Endothelial cell of umbilical vein (primary cell): ENCODE results near the gene KIF20B. TPM values are rescaled to one million over a fixed set of nuclear protein-coding genes. Genes with fewer than 3 reads are reported as not detected.
A peak's percentile ranks its signal among the peaks of the same experiment; 100 is the strongest.

Experiments used
- BruUV-seq: library from RNA; stranded (reverse); fragments of 400-500 nt; replicated peaks from 2 replicates; lab custom pipeline; 2021; lab: Mats Ljungman, UMichigan
- CTCF ChIA-PET: fragments of 300-600, 350-600 bp; sonication (Branson Sonifier 250); formaldehyde crosslinking; loops from one replicate; lab custom pipeline; 2021; ENCODE audit warnings: antibody characterized with exemption, inconsistent platforms; lab: Charles Lee
- POLR2A ChIA-PET: fragments of 300-600, 350-600 bp; sonication (Branson Sonifier 250); formaldehyde crosslinking; loops from one replicate; lab custom pipeline; 2021; ENCODE audit warnings: antibody characterized with exemption, inconsistent platforms; lab: Charles Lee
- DNase-seq: peaks from one replicate; pipeline ENCODE4 v3.0.0-alpha.2; 2011; ENCODE audit warnings: low read depth, low spot score
- FAIRE-seq: peaks from 2 replicates; lab custom pipeline; 2011; peaks lifted over from hg19 to GRCh38; lab: Jason Lieb, UNC
- H2AFZ ChIP-seq: 2 replicates; pipeline ENCODE4 v1.6.0; 2012; ENCODE audit warnings: low read depth, low read length, control low read depth, inconsistent platforms
- H3K27ac ChIP-seq: 2 replicates; pipeline ENCODE4 v1.5.1; 2011; ENCODE audit warnings: low read depth, mild to moderate bottlenecking, control low read depth, low read length, moderate library complexity; ENCODE audit not compliant: insufficient read depth
- H3K27me3 ChIP-seq, 2 experiments: 2 replicates each; pipeline versions ENCODE4 v1.6.0 to v1.6.1; 2011; ENCODE audit warnings: low read length in 2 of 2, mixed read lengths in 1 of 2; ENCODE audit not compliant: control insufficient read depth in 2 of 2, insufficient read depth in 2 of 2
- H3K36me3 ChIP-seq, 2 experiments: 2 replicates in 1 of 2; 3 replicates in 1 of 2; pipeline ENCODE4 v1.5.1; 2011; ENCODE audit warnings: low read length in 2 of 2, mild to moderate bottlenecking in 1 of 2, moderate library complexity in 1 of 2; ENCODE audit not compliant: control insufficient read depth in 2 of 2, insufficient read depth in 2 of 2; ENCODE audit errors: extremely low read depth in 1 of 2
- H3K4me1 ChIP-seq: 3 replicates; pipeline ENCODE4 v1.5.1; 2011; ENCODE audit warnings: mild to moderate bottlenecking, low read length; ENCODE audit not compliant: control insufficient read depth, insufficient read depth; ENCODE audit errors: extremely low read depth
- H3K4me2 ChIP-seq: 2 replicates; pipeline ENCODE4 v1.6.1; 2011; ENCODE audit warnings: low read length, control low read depth, mixed read lengths; ENCODE audit not compliant: insufficient read depth
- H3K4me3 ChIP-seq, 3 experiments: fragments of 200-600 bp in 1 of 3; sonication (generic), shearing (Covaris generic) in 1 of 3; replicated peaks in 1 of 3; 2 replicates each; pipeline ENCODE4 v1.5.1; 2011 to 2016; ENCODE audit warnings: control low read depth in 3 of 3, low read length in 3 of 3, mild to moderate bottlenecking in 2 of 3, inconsistent platforms in 1 of 3, low read depth in 1 of 3, moderate library complexity in 1 of 3; ENCODE audit not compliant: insufficient read depth in 1 of 3
- H3K79me2 ChIP-seq: 2 replicates; pipeline ENCODE4 v1.6.0; 2012; ENCODE audit warnings: low read length, inconsistent platforms; ENCODE audit not compliant: control insufficient read depth, insufficient read depth
- H3K9ac ChIP-seq: replicated peaks from 2 replicates; pipeline ENCODE3; 2011; ENCODE audit warnings: low read length, control low read depth; ENCODE audit not compliant: insufficient read depth; ENCODE audit errors: extremely low read depth
- H3K9me1 ChIP-seq: replicated peaks from 3 replicates; pipeline ENCODE4 v1.6.0; 2011; ENCODE audit warnings: mild to moderate bottlenecking, low read length; ENCODE audit not compliant: control insufficient read depth, insufficient read depth; ENCODE audit errors: extremely low read depth
- H3K9me3 ChIP-seq: replicated peaks from 2 replicates; pipeline ENCODE4 v1.5.1; 2012; ENCODE audit warnings: low read length, inconsistent platforms; ENCODE audit not compliant: control insufficient read depth, insufficient read depth
- H4K20me1 ChIP-seq: replicated peaks from 2 replicates; pipeline ENCODE3; 2011; ENCODE audit warnings: mild to moderate bottlenecking, low read length; ENCODE audit not compliant: control insufficient read depth, insufficient read depth; ENCODE audit errors: extremely low read depth
- FOS ChIP-seq: IDR thresholded peaks from 2 replicates; pipeline ENCODE4 v1.6.1; 2011; ENCODE audit warnings: mild to moderate bottlenecking, low read length, moderate library complexity, borderline replicate concordance; ENCODE audit not compliant: insufficient read depth
- JUN ChIP-seq: IDR thresholded peaks from 2 replicates; pipeline ENCODE4 v1.6.1; 2011; ENCODE audit warnings: borderline replicate concordance, low read depth; ENCODE audit not compliant: insufficient read length, insufficient read depth
- MYC ChIP-seq: IDR thresholded peaks from one replicate; pipeline ENCODE4 v1.6.1; 2011; ENCODE audit warnings: mild to moderate bottlenecking, low read depth, low read length
- POLR2AphosphoS5 ChIP-seq: IDR thresholded peaks from 2 replicates; pipeline ENCODE4 v1.6.1; 2012; ENCODE audit warnings: low read depth, mild to moderate bottlenecking, control low read depth, low read length, moderate library complexity; ENCODE audit not compliant: insufficient read depth
- dilution Hi-C: fragments of 300-500 bp; cut with MboI; formaldehyde crosslinking; loops from one replicate; pipeline ENCODE4 v1.15.0; 2019; ENCODE audit warnings: low sequenced_read_pairs; ENCODE audit not compliant: extremely low pct_ligation_motif_present
- intact Hi-C: fragments of 100-400 bp; cut with micrococcal nuclease; formaldehyde crosslinking; loops from one replicate; pipeline ENCODE4 v1.10.0; 2022
- polyA plus RNA-seq, 4 experiments: library from polyadenylated mRNA; depleted of rRNA in 3 of 4; stranded (reverse) in 3 of 4; unstranded in 1 of 4; fragments of >200 nt; gene quantifications; 2 replicates each; pipeline versions ENCODE4 v1.2.1 to v1.2.3, GENCODE V29; 2011 to 2012; ENCODE audit warnings: missing spikeins in 1 of 4
- total RNA-seq: library from RNA; stranded (reverse); gene quantifications from 2 replicates; pipeline ENCODE4 v1.2.3, GENCODE V29; 2021
- TF ChIP-seq, protein P1 (sequence below): IDR thresholded peaks from 2 replicates; pipeline ENCODE4 v1.6.1; 2011; ENCODE audit not compliant: insufficient read depth, insufficient read length
- TF ChIP-seq, protein P2 (sequence below), 2 donors: IDR thresholded peaks; 1 replicate in 1 of 2; 2 replicates in 1 of 2; pipeline ENCODE4 v1.5.1; 2011; ENCODE audit warnings: low read length in 2 of 2, mild to moderate bottlenecking in 2 of 2, moderate library complexity in 2 of 2, control low read depth in 1 of 2, inconsistent platforms in 1 of 2, low read depth in 1 of 2; ENCODE audit not compliant: insufficient read depth in 1 of 2; ENCODE audit errors: extremely low read depth in 1 of 2

Gene KIF20B
- total and polyA plus RNA-seq, 2 donors (not counting 3 experiments of a cell fraction or from before 2014, with no cell fraction given), result 2.6 to 39.7 TPM

DNA sequence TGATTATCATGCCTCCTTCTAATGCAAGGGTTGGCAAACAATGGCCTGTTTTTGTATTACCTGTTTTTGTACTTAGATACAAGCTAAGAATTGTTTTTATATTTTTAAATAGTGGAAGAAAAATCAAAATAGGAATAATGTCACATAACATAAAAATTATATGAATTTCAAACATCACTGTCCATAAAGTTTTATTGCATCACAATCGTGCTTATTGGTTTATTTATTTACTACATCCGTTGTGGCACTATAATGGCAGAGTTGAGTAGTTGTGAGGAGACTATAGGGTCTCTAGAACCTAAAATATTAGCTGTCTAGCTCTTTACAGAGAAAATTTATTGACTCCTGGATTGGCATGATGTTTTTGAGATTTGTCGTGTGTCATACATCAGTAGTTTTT, 4.1 kb downstream of the KIF20B start:
- H3K4me1 ChIP-seq, result peaks cover 17% of the 10 kb centered on the region
- BruUV-seq, result no TSS peak
- TF ChIP-seq, protein P1, sequence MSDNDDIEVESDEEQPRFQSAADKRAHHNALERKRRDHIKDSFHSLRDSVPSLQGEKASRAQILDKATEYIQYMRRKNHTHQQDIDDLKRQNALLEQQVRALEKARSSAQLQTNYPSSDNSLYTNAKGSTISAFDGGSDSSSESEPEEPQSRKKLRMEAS, result no peak
- TF ChIP-seq, protein P2, sequence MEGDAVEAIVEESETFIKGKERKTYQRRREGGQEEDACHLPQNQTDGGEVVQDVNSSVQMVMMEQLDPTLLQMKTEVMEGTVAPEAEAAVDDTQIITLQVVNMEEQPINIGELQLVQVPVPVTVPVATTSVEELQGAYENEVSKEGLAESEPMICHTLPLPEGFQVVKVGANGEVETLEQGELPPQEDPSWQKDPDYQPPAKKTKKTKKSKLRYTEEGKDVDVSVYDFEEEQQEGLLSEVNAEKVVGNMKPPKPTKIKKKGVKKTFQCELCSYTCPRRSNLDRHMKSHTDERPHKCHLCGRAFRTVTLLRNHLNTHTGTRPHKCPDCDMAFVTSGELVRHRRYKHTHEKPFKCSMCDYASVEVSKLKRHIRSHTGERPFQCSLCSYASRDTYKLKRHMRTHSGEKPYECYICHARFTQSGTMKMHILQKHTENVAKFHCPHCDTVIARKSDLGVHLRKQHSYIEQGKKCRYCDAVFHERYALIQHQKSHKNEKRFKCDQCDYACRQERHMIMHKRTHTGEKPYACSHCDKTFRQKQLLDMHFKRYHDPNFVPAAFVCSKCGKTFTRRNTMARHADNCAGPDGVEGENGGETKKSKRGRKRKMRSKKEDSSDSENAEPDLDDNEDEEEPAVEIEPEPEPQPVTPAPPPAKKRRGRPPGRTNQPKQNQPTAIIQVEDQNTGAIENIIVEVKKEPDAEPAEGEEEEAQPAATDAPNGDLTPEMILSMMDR (IDR thresholded peaks at IDR 0.05; ENCODE audit: extremely low read depth in 1 of 2, insufficient read depth in 1 of 2, low read depth in 1 of 2, low read length in 2 of 2), result no peak
- no peak for TF ChIP-seq FOS
- no peak for TF ChIP-seq POLR2AphosphoS5
- no peak for TF ChIP-seq MYC
- no peak for TF ChIP-seq JUN
- H3K27me3 ChIP-seq, result no peaks in the 10 kb centered on the region
- H3K79me2 ChIP-seq, result peaks cover 89% of the 10 kb centered on the region
- H2AFZ ChIP-seq, result no peak overlapping the region
- peak overlapping the region; percentile 25 for H3K4me2 ChIP-seq
- ChIA-PET CTCF (no interaction called here), POLR2A (no interaction called here)
- no peaks in the 10 kb centered on the region for H3K36me3 ChIP-seq
- no peak overlapping the region for H3K4me3 ChIP-seq
- H3K9ac ChIP-seq, result no peak overlapping the region
- no peaks in the 10 kb centered on the region for H4K20me1 ChIP-seq
- FAIRE-seq, result no peak
- no peak overlapping the region for H3K27ac ChIP-seq
- no peaks in the 10 kb centered on the region for H3K9me3 ChIP-seq
- dilution Hi-C loops (no loop called here), intact Hi-C loops (loop anchor here (10.0 kb wide), 1 partner anchor 431 kb away; no protein-coding TSS in a partner anchor)
- no peaks in the 10 kb centered on the region for H3K9me1 ChIP-seq
- no peak for DNase-seq
